Coronary artery (tissue), 2 donors: ENCODE data around the gene SNRNP27.

Experiments used
- DNase-seq: peaks from one replicate; pipeline ENCODE4 v3.0.0-alpha.2; 2017; ENCODE audit warnings: low spot score
- H3K27ac ChIP-seq, 2 donors: fragments of 200-600 bp; sonication (generic); one replicate each; pipeline ENCODE4 v1.5.1; 2016 to 2019
- H3K4me3 ChIP-seq: fragments of 200-600 bp; sonication (generic); 2 replicates; pipeline ENCODE4 v1.5.1; 2016; ENCODE audit warnings: mild to moderate bottlenecking, moderate library complexity
- CTCF ChIP-seq: fragments of 200-600 bp; sonication (generic); IDR thresholded peaks from one replicate; pipeline ENCODE4 v1.5.1; 2019; ENCODE audit warnings: antibody characterized with exemption

Gene SNRNP27

GRCh38 chr2:69907216-69907615, 13.5 kb downstream of the SNRNP27 start:
- no peak for TF ChIP-seq CTCF
- H3K27ac ChIP-seq, result no peak overlapping the region
- DNase-seq, result no peak
- H3K4me3 ChIP-seq, result no peak overlapping the region

GRCh38 chr2:69911985-69912563, 18.3 kb downstream of the SNRNP27 start:
- no peak overlapping the region for H3K4me3 ChIP-seq
- H3K27ac ChIP-seq, result peak overlapping the region in 1 of 2 donors; percentile 31
- no peak for DNase-seq
- TF ChIP-seq CTCF, result peak; percentile 29

DNA sequence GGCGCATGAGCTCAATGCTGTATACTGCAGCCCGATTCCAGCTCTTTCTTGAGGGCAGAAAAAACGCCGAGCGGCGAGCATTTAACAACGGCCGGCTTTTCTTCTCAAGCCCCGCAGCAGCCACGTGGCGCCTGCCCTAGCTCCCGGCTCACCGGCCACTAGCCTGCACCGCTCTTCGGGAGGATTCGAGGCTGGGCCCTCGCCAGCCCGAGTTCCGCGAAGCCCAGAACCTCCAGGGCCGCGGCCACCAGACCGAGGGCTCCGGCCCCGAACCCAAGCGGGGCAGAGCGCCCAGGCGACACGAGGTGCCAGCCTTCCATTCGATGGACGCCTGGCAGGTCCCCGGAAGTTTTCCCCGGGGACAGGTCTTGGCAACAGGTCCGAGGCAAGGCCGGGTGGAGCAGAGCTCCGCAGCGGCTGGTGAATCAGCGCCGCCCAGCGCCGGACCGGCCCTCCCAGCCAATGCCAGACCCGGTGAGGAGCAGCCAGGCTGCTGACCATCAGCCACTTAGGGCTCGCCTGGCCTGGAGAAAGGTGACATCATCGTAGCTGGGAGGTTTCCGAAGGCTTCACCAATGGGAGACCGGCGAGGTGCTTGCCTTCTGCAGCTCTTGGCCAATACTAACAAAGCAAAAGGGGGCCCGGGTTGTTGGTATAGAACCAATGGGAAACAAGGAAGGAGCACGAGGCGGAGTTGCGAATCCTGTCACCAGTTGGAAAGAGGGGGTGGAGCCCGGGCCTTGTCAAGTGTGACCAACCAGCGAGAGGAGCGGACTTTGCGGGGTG, 20.6 kb downstream of the SNRNP27 start:
- TF ChIP-seq CTCF, result no peak
- DNase-seq, result peak; percentile 100
- Histone ChIP-seq H3K27ac (peak overlapping the region; percentile 92 to 95), H3K4me3 (peak overlapping the region; percentile 82)

- DNase-seq, result no peak
- peak within 1 kb of the TSS; percentile 97 for H3K4me3 ChIP-seq
- H3K27ac ChIP-seq, result peak within 1 kb of the TSS; percentile 95
- no peak for TF ChIP-seq CTCF
Measured at GRCh38 chr2:69914950-69915945, 21.5 kb downstream of the SNRNP27 start, which contains the start of gene MXD1. MXD1 (plus strand) TSS chr2:69915109; CDS start chr2:69915331, 222 bp downstream.

DNA sequence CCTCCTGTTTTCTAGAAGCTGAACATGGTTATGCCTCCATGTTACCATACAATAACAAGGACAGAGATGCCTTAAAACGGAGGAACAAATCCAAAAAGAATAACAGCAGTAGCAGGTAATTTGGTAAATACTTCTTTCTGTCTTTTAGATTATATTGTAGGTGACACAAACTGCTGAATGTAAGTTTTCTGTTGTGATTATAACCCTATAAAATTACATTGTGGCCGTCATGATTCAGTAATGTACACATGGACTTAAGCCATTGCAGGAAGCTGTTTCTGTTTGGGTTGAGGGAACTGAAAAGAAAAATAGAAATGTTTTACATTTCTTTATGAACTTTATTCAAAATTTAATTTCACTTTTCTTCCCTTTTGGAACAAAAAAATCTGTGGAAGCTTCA, 22.4 kb downstream of the SNRNP27 start:
- H3K27ac ChIP-seq, result peak overlapping the region in 1 of 2 donors; percentile 83
- TF ChIP-seq CTCF, result no peak
- H3K4me3 ChIP-seq, result peak overlapping the region; percentile 97
- no peak for DNase-seq

DNA sequence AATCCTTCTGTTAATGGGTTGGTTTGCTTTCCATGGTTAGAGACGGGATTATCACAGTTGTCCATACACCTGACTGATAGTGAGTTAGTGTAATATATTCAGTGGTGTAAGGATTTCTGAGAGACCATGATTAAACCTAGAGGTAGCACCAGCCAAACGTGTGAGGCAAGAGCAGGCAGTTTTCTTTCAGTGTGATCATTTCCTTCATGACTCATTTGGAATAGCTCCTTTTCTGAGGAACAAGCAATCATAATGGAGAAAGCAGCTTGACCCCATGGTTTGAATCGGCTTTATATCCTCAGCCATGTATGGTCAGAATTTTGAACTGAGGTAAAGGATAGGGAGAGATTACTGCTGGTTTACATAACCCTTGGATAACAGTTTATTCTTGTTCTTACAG, 24.1 kb downstream of the SNRNP27 start:
- Histone ChIP-seq H3K27ac (peak overlapping the region; percentile 19 to 66), H3K4me3 (no peak overlapping the region)
- TF ChIP-seq CTCF, result no peak
- DNase-seq, result no peak
